OCI-LY1 (cell line): ENCODE data around the gene DGKG.

Source experiments
- H2AFZ ChIP-seq: fragments of 200-600 bp; sonication (generic), shearing (Covaris generic); 2 replicates; pipeline ENCODE4 v1.6.0; 2014; ENCODE audit warnings: antibody characterized with exemption, mild to moderate bottlenecking, low read length
- H3F3A ChIP-seq: fragments of 200-600 bp; sonication (generic), shearing (Covaris generic); 2 replicates; pipeline ENCODE4 v1.6.0; 2014; ENCODE audit warnings: mild to moderate bottlenecking, antibody characterized with exemption, low read length, moderate library complexity; ENCODE audit not compliant: insufficient read depth
- H3K27ac ChIP-seq: fragments of 200-600 bp; sonication (generic); 2 replicates; pipeline ENCODE4 v1.5.1; 2014; ENCODE audit warnings: low read length, mixed run types, mild to moderate bottlenecking, low read depth; ENCODE audit not compliant: poor library complexity, severe bottlenecking
- H3K27me3 ChIP-seq: fragments of 200-600 bp; sonication (generic); 2 replicates; pipeline ENCODE4 v1.6.0; 2014; ENCODE audit warnings: antibody characterized with exemption, mild to moderate bottlenecking, low read length, moderate library complexity; ENCODE audit not compliant: insufficient read depth
- H3K36me3 ChIP-seq: fragments of 200-600 bp; sonication (generic); 2 replicates; pipeline ENCODE4 v1.6.1; 2014; ENCODE audit warnings: mild to moderate bottlenecking, antibody characterized with exemption, low read length, moderate library complexity, mixed read lengths; ENCODE audit not compliant: insufficient read depth
- H3K4me1 ChIP-seq: fragments of 200-600 bp; sonication (generic); 2 replicates; pipeline ENCODE4 v1.5.1; 2014; ENCODE audit warnings: mild to moderate bottlenecking, low read length, moderate library complexity; ENCODE audit not compliant: insufficient read depth, severe bottlenecking
- H3K4me2 ChIP-seq: fragments of 200-600 bp; sonication (generic), shearing (Covaris generic); 2 replicates; pipeline ENCODE4 v1.6.1; 2014; ENCODE audit warnings: low read length
- H3K4me3 ChIP-seq: fragments of 200-600 bp; sonication (generic); 2 replicates; pipeline ENCODE4 v1.5.1; 2014; ENCODE audit warnings: low read length, low read depth, mild to moderate bottlenecking, mixed read lengths; ENCODE audit not compliant: poor library complexity, severe bottlenecking
- H3K79me2 ChIP-seq: fragments of 200-600 bp; shearing (Covaris generic); 2 replicates; pipeline ENCODE4 v1.6.1; 2016; ENCODE audit warnings: mixed run types, low read length, mixed read lengths; ENCODE audit not compliant: insufficient read depth
- H3K9ac ChIP-seq: fragments of 200-600 bp; sonication (generic), shearing (Covaris generic); 2 replicates; pipeline ENCODE4 v1.6.1; 2014; ENCODE audit warnings: mild to moderate bottlenecking, low read length, mixed read lengths
- H3K9me2 ChIP-seq: fragments of 200-600 bp; sonication (generic), shearing (Covaris generic); 2 replicates; pipeline ENCODE4 v1.6.1; 2014; ENCODE audit warnings: low read depth, mild to moderate bottlenecking, low read length, mixed read lengths
- H3K9me3 ChIP-seq: fragments of 200-600 bp; shearing (Covaris generic); 2 replicates; pipeline ENCODE4 v1.6.1; 2014; ENCODE audit warnings: low read length, mixed read lengths
- H4K20me1 ChIP-seq: fragments of 200-600 bp; sonication (generic), shearing (Covaris generic); 2 replicates; pipeline ENCODE4 v1.6.0; 2016; ENCODE audit warnings: mild to moderate bottlenecking, low read length; ENCODE audit not compliant: insufficient read depth
- CTCF ChIP-seq: fragments of 200-600 bp; sonication (generic), shearing (Covaris generic); IDR thresholded peaks from 2 replicates; pipeline ENCODE4 v1.5.1; 2017; ENCODE audit warnings: mild to moderate bottlenecking, antibody characterized with exemption, low read length, moderate library complexity, mixed read lengths
- EZH2 ChIP-seq: fragments of 200-600 bp; sonication (generic), shearing (Covaris generic); IDR thresholded peaks from 2 replicates; pipeline ENCODE4 v1.8.0; 2017; ENCODE audit warnings: borderline replicate concordance, mixed run types, mild to moderate bottlenecking, antibody characterized with exemption, low read length, moderate library complexity, mixed read lengths

DGKG gene

GRCh38 chr3:186167646-186168395, 194.2 kb downstream of the DGKG start:
- Histone ChIP-seq H3K4me2 (no peak overlapping the region), H3K27me3 (no peaks in the 10 kb centered on the region), H3K9me2 (no peaks in the 10 kb centered on the region), H3F3A (no peaks in the 10 kb centered on the region), H3K27ac (no peak overlapping the region), H2AFZ (no peak overlapping the region), H3K9ac (no peak overlapping the region), H3K79me2 (no peaks in the 10 kb centered on the region), H3K36me3 (no peaks in the 10 kb centered on the region), H3K4me1 (no peaks in the 10 kb centered on the region), H3K4me3 (no peak overlapping the region), H4K20me1 (no peaks in the 10 kb centered on the region), H3K9me3 (no peaks in the 10 kb centered on the region)
- TF ChIP-seq CTCF: no peak
- TF ChIP-seq EZH2: no peak

GRCh38 chr3:186166491-186167288, 195.3 kb downstream of the DGKG start:
- H3K79me2 ChIP-seq: no peaks in the 10 kb centered on the region
- TF ChIP-seq CTCF: no peak
- TF ChIP-seq EZH2: no peak
- H3F3A ChIP-seq: no peaks in the 10 kb centered on the region
- H3K27ac ChIP-seq: no peak overlapping the region
- no peaks in the 10 kb centered on the region for H3K4me1 ChIP-seq
- H3K36me3 ChIP-seq: no peaks in the 10 kb centered on the region
- no peaks in the 10 kb centered on the region for H4K20me1 ChIP-seq
- no peak overlapping the region for H3K4me2 ChIP-seq
- no peaks in the 10 kb centered on the region for H3K9me2 ChIP-seq
- no peak overlapping the region for H2AFZ ChIP-seq
- H3K4me3 ChIP-seq: no peak overlapping the region
- no peaks in the 10 kb centered on the region for H3K9me3 ChIP-seq
- H3K9ac ChIP-seq: no peak overlapping the region
- no peaks in the 10 kb centered on the region for H3K27me3 ChIP-seq

GRCh38 chr3:186166036-186166435, 196.0 kb downstream of the DGKG start:
- Histone ChIP-seq H3K9ac (no peak overlapping the region), H3K4me1 (no peaks in the 10 kb centered on the region), H2AFZ (no peak overlapping the region), H3K27me3 (no peaks in the 10 kb centered on the region), H3K9me2 (no peaks in the 10 kb centered on the region), H3K79me2 (no peaks in the 10 kb centered on the region), H4K20me1 (no peaks in the 10 kb centered on the region), H3K4me2 (no peak overlapping the region), H3K36me3 (no peaks in the 10 kb centered on the region), H3K27ac (no peak overlapping the region), H3K9me3 (no peaks in the 10 kb centered on the region), H3K4me3 (no peak overlapping the region), H3F3A (no peaks in the 10 kb centered on the region)
- no peak for TF ChIP-seq EZH2
- no peak for TF ChIP-seq CTCF
